B cell (primary cell): ENCODE results near the gene RAD51B. TPM values are rescaled to one million over a fixed set of nuclear protein-coding genes. Genes with fewer than 3 reads are reported as not detected.

Experiments used
- ATAC-seq: fragments of 200-7000 bp; cut with Tn5 transposase; one replicate; pipeline ENCODE4 v1.10.0; 2021; ENCODE audit warnings: low read depth, mild to moderate bottlenecking, moderate number of reproducible peaks, moderate library complexity
- CTCF ChIA-PET: fragments of 350-600 bp; sonication (Branson Sonifier 250); formaldehyde crosslinking; loops from one replicate; lab custom pipeline; 2021; ENCODE audit warnings: antibody characterized with exemption, inconsistent platforms; lab: Charles Lee
- POLR2A ChIA-PET: fragments of 350-600 bp; sonication (Branson Sonifier 250); formaldehyde crosslinking; loops from one replicate; lab custom pipeline; 2021; ENCODE audit warnings: antibody characterized with exemption; lab: Charles Lee
- DNase-seq: peaks from one replicate; pipeline ENCODE4 v3.0.0; 2013
- H2AFZ ChIP-seq: 2 replicates; pipeline ENCODE4 v1.6.1; 2012; ENCODE audit warnings: mild to moderate bottlenecking, low read depth, low read length; ENCODE audit not compliant: insufficient read depth, poor library complexity, severe bottlenecking
- H3K27ac ChIP-seq, 2 donors: 1 replicate in 1 of 2; 2 replicates in 1 of 2; pipeline ENCODE4 v1.5.1; 2012 to 2013; ENCODE audit warnings: low read length in 2 of 2, mild to moderate bottlenecking in 2 of 2, moderate library complexity in 1 of 2
- H3K27me3 ChIP-seq, 4 experiments: fragments of 200-600 bp in 1 of 4; sonication (generic) in 1 of 4; replicated peaks in 1 of 4; 1 replicate in 2 of 4; 2 replicates in 2 of 4; pipeline versions ENCODE4 v1.6.1 to v1.7.0; 2013 to 2016; ENCODE audit warnings: low read length in 3 of 4, mild to moderate bottlenecking in 2 of 4, mixed read lengths in 1 of 4, moderate library complexity in 1 of 4; ENCODE audit not compliant: insufficient read depth in 4 of 4, control insufficient read depth in 3 of 4; ENCODE audit errors: control extremely low read depth in 1 of 4
- H3K36me3 ChIP-seq, 2 experiments: replicated peaks in 1 of 2; 1 replicate in 1 of 2; 2 replicates in 1 of 2; pipeline versions ENCODE4 v1.6.1 to v1.7.1; 2013; ENCODE audit warnings: low read length in 1 of 2; ENCODE audit not compliant: insufficient read depth in 2 of 2, control insufficient read depth in 1 of 2; ENCODE audit errors: control extremely low read depth in 1 of 2, extremely low read depth in 1 of 2
- H3K4me1 ChIP-seq, 2 donors: fragments of 200-600 bp in 1 of 2; sonication (generic) in 1 of 2; 1 replicate in 1 of 2; 2 replicates in 1 of 2; pipeline versions ENCODE4 v1.5.1 to v1.6.1; 2013 to 2017; ENCODE audit warnings: low read length in 2 of 2; ENCODE audit not compliant: control insufficient read depth in 2 of 2, insufficient read depth in 2 of 2
- H3K4me2 ChIP-seq: replicated peaks from 2 replicates; pipeline ENCODE3; 2012; ENCODE audit warnings: mild to moderate bottlenecking, low read depth, low read length; ENCODE audit not compliant: poor library complexity, severe bottlenecking
- H3K4me3 ChIP-seq, 5 experiments: fragments of 200-600 bp in 1 of 5; sonication (generic) in 1 of 5; 1 replicate in 3 of 5; 2 replicates in 2 of 5; pipeline versions ENCODE4 v1.5.1 to v1.7.0; 2011 to 2016; ENCODE audit warnings: low read length in 4 of 5, mild to moderate bottlenecking in 4 of 5, low read depth in 2 of 5, control low read depth in 1 of 5, moderate library complexity in 1 of 5; ENCODE audit not compliant: insufficient read depth in 1 of 5; ENCODE audit errors: control extremely low read depth in 1 of 5, extremely low read depth in 1 of 5
- H3K79me2 ChIP-seq: fragments of 200-600 bp; sonication (generic); one replicate; pipeline ENCODE4 v1.6.0; 2016; ENCODE audit warnings: low read length; ENCODE audit not compliant: control insufficient read depth, insufficient read depth
- H3K9ac ChIP-seq: fragments of 200-600 bp; sonication (generic); 2 replicates; pipeline ENCODE4 v1.6.1; 2017; ENCODE audit warnings: mild to moderate bottlenecking, low read length, moderate library complexity
- H3K9me3 ChIP-seq, 3 donors: one replicate each; pipeline versions ENCODE4 v1.6.1 to v1.7.1; 2013; ENCODE audit warnings: low read length in 2 of 3; ENCODE audit not compliant: control insufficient read depth in 2 of 3, insufficient read depth in 1 of 3; ENCODE audit errors: control extremely low read depth in 1 of 3
- H4K20me1 ChIP-seq: 2 replicates; pipeline ENCODE4 v1.6.0; 2012; ENCODE audit warnings: mild to moderate bottlenecking, low read length; ENCODE audit not compliant: insufficient read depth, control insufficient read depth, poor library complexity, severe bottlenecking
- H3K27ac Mint-ChIP-seq: one replicate; pipeline ENCODE4 v1.8.0; 2021; ENCODE audit warnings: mixed read lengths
- H3K27me3 Mint-ChIP-seq: one replicate; pipeline ENCODE4 v1.8.0; 2021; ENCODE audit warnings: mixed read lengths
- H3K4me1 Mint-ChIP-seq: one replicate; pipeline ENCODE4 v1.8.0; 2021; ENCODE audit warnings: mixed read lengths
- H3K4me3 Mint-ChIP-seq: one replicate; pipeline ENCODE4 v1.8.0; 2021; ENCODE audit warnings: mixed read lengths
- H3K9me3 Mint-ChIP-seq: one replicate; pipeline ENCODE4 v1.8.0; 2022; ENCODE audit warnings: mixed read lengths; ENCODE audit not compliant: insufficient read depth
- CTCF ChIP-seq: fragments of 200-600 bp; IDR thresholded peaks from one replicate; pipeline ENCODE4 v1.8.0; 2022; ENCODE audit warnings: antibody characterized with exemption, mild to moderate bottlenecking
- EZH2 ChIP-seq: IDR thresholded peaks from 2 replicates; pipeline ENCODE4 v1.6.1; 2012; ENCODE audit warnings: borderline replicate concordance, low read depth, mild to moderate bottlenecking, moderate library complexity, low read length; ENCODE audit not compliant: insufficient read depth, poor library complexity, severe bottlenecking
- WGBS: methylation state at CpG from one replicate; pipeline ENCODE4 v1.1.5; 2013; ENCODE audit warnings: missing lambda C conversion rate; ENCODE audit not compliant: insufficient coverage; 5-methylcytosine and 5-hydroxymethylcytosine counted together
- intact Hi-C: fragments of 100-400 bp; cut with micrococcal nuclease; formaldehyde crosslinking; loops from one replicate; pipeline ENCODE4 v1.10.0; 2022
- polyA plus RNA-seq: library from polyadenylated mRNA; depleted of rRNA; stranded (reverse); fragments of >200 nt; gene quantifications from 2 replicates; pipeline ENCODE4 v1.2.3, GENCODE V29; 2012
- total RNA-seq, 2 donors: library from RNA; stranded (reverse); fragments of 120-200 nt in 1 of 2; gene quantifications; 1 replicate in 1 of 2; 2 replicates in 1 of 2; pipeline versions ENCODE4 v1.2.3 to v1.2.4, GENCODE V29; 2013 to 2022

RAD51B gene
- total and polyA plus RNA-seq, 2 donors (not counting 1 experiment from before 2014, with no cell fraction given): 6.5 to 60.6 TPM

GRCh38 chr14:68060198-68060597 is 240.6 kb downstream of the RAD51B start:
- intact Hi-C loops: no loop called here
- Histone ChIP-seq H3K9me3 (peaks cover 3 to 12% (median 9%) of the 10 kb centered on the region in 3 donors), H3K36me3 (no peaks in the 10 kb centered on the region), H3K9ac (no peak overlapping the region), H3K4me3 (no peak overlapping the region), H3K4me2 (no peak overlapping the region), H3K27ac (no peak overlapping the region), H3K27me3 (no peaks in the 10 kb centered on the region), H3K4me1 (no peaks in the 10 kb centered on the region), H4K20me1 (no peaks in the 10 kb centered on the region), H2AFZ (no peak overlapping the region), H3K79me2 (peaks cover 9% of the 10 kb centered on the region)
- ChIA-PET POLR2A (no interaction called here), CTCF (interaction anchor here (0.6 kb wide), 1 partner anchor 142 kb away, joined by 3 read pairs; no protein-coding TSS in a partner anchor)
- Mint-ChIP-seq H3K9me3 (peaks cover 6% of the 10 kb centered on the region), H3K4me3 (no peak overlapping the region), H3K4me1 (no peaks in the 10 kb centered on the region), H3K27ac (no peak overlapping the region), H3K27me3 (no peaks in the 10 kb centered on the region)
- DNase-seq: no peak
- no peak for ATAC-seq
- TF ChIP-seq CTCF: no peak
- no peak for TF ChIP-seq EZH2
- 100% methylated on average over 1 of the region's 1 CpG for WGBS

- CTCF ChIA-PET: no interaction called here
- no peak overlapping the region for H3K4me3 Mint-ChIP-seq
- intact Hi-C loops: no loop called here
These were observed 243.1 kb downstream of the RAD51B start for GRCh38 chr14:68062651-68063050.

More at GRCh38 chr14:68062651-68063050, 243.1 kb downstream of the RAD51B start:
- H3K9me3 ChIP-seq: peaks cover 4 to 16% (median 9%) of the 10 kb centered on the region in 3 donors
- ATAC-seq (no peak), DNase-seq (no peak)
- H3K27ac ChIP-seq: no peak overlapping the region
- no peaks in the 10 kb centered on the region for H3K4me1 ChIP-seq
- Mint-ChIP-seq H3K27me3 (no peaks in the 10 kb centered on the region), H3K27ac (no peak overlapping the region), H3K4me1 (no peaks in the 10 kb centered on the region), H3K9me3 (peaks cover 6% of the 10 kb centered on the region)
- POLR2A ChIA-PET: no interaction called here
- TF ChIP-seq EZH2 (no peak), CTCF (no peak)
- no peaks in the 10 kb centered on the region for H3K36me3 ChIP-seq
- WGBS: 100% methylated on average over 1 of the region's 2 CpGs
- no peak overlapping the region for H3K4me2 ChIP-seq
- peaks cover 12% of the 10 kb centered on the region for H3K79me2 ChIP-seq
- no peak overlapping the region for H3K9ac ChIP-seq
- H3K27me3 ChIP-seq: no peaks in the 10 kb centered on the region
- no peak overlapping the region for H3K4me3 ChIP-seq
- H2AFZ ChIP-seq: no peak overlapping the region
- H4K20me1 ChIP-seq: no peaks in the 10 kb centered on the region
